ENCODE measurements around the gene RTTN. TPM values are rescaled to one million over a fixed set of nuclear protein-coding genes. Genes with fewer than 3 reads are reported as not detected.

The RTTN gene
- total RNA-seq, 2 experiments from 2014 or later = 19.8 to 29.7 TPM

- intact Hi-C loops (cut with micrococcal nuclease; ENCODE audit: unreplicated experiment) = no loop called here
- Histone ChIP-seq H3K4me2 (ENCODE audit: low read length) (no peak overlapping the region), H3K27ac (ENCODE audit: low read depth, low read length, poor library complexity, severe bottlenecking) (no peak overlapping the region), H3K9me3 (ENCODE audit: low read length) (no peaks in the 10 kb centered on the region), H3K36me3 (ENCODE audit: insufficient read depth, low read length) (peaks cover 73% of the 10 kb centered on the region), H3K4me3 (ENCODE audit: low read depth, low read length, poor library complexity, severe bottlenecking) (no peak overlapping the region), H2AFZ (ENCODE audit: low read length) (no peak overlapping the region), H3K4me1 (ENCODE audit: insufficient read depth, low read length, poor library complexity, severe bottlenecking) (no peaks in the 10 kb centered on the region), H3K79me2 (ENCODE audit: insufficient read depth, low read depth, low read length) (no peaks in the 10 kb centered on the region), H3K9me2 (ENCODE audit: insufficient read depth, low read length) (no peaks in the 10 kb centered on the region), H4K20me1 (ENCODE audit: insufficient read depth, low read length) (no peaks in the 10 kb centered on the region)
- DNase-seq (ENCODE audit: low spot score) = no peak
- POLR2A ChIA-PET = interaction anchor here (0.9 to 2.2 kb wide), 3 partner anchors 11 to 93 kb away, joined by 3 to 5 read pairs (median 4); partner anchors contain the start of gene RTTN
- TF ChIP-seq CTCF (conservative IDR thresholded peaks at IDR 0.05; ENCODE audit: low read length) (no peak), EZH2phosphoT487 (IDR thresholded peaks at IDR 0.05; ENCODE audit: borderline replicate concordance, low read depth, low read length) (no peak)
- BruUV-seq (replicated peaks) = no TSS peak
- CTCF ChIA-PET (ENCODE audit: unreplicated experiment) = no interaction called here
Observed at GRCh38 chr18:70194227-70194890, 11.1 kb downstream of the RTTN start.

GRCh38 chr18:70190529-70190928 is 15.0 kb downstream of the RTTN start:
- ChIA-PET CTCF (ENCODE audit: unreplicated experiment) (no interaction called here), POLR2A (no interaction called here)
- Histone ChIP-seq H3K4me1 (ENCODE audit: insufficient read depth, low read length, poor library complexity, severe bottlenecking) (no peaks in the 10 kb centered on the region), H3K9me3 (ENCODE audit: low read length) (no peaks in the 10 kb centered on the region), H2AFZ (ENCODE audit: low read length) (no peak overlapping the region), H4K20me1 (ENCODE audit: insufficient read depth, low read length) (no peaks in the 10 kb centered on the region), H3K27ac (ENCODE audit: low read depth, low read length, poor library complexity, severe bottlenecking) (no peak overlapping the region), H3K36me3 (ENCODE audit: insufficient read depth, low read length) (peaks cover 78% of the 10 kb centered on the region), H3K9me2 (ENCODE audit: insufficient read depth, low read length) (no peaks in the 10 kb centered on the region), H3K79me2 (ENCODE audit: insufficient read depth, low read depth, low read length) (no peaks in the 10 kb centered on the region), H3K4me2 (ENCODE audit: low read length) (no peak overlapping the region), H3K4me3 (ENCODE audit: low read depth, low read length, poor library complexity, severe bottlenecking) (no peak overlapping the region)
- intact Hi-C loops (cut with micrococcal nuclease; ENCODE audit: unreplicated experiment) = no loop called here
- TF ChIP-seq EZH2phosphoT487 (IDR thresholded peaks at IDR 0.05; ENCODE audit: borderline replicate concordance, low read depth, low read length) = no peak
- TF ChIP-seq CTCF (conservative IDR thresholded peaks at IDR 0.05; ENCODE audit: low read length) = no peak
- no TSS peak for BruUV-seq (replicated peaks)
- no peak for DNase-seq (ENCODE audit: low spot score)

GRCh38 chr18:70188113-70188512 is 17.4 kb downstream of the RTTN start:
- Histone ChIP-seq H3K9me3 (ENCODE audit: low read length) (no peaks in the 10 kb centered on the region), H3K4me1 (ENCODE audit: insufficient read depth, low read length, poor library complexity, severe bottlenecking) (no peaks in the 10 kb centered on the region), H4K20me1 (ENCODE audit: insufficient read depth, low read length) (no peaks in the 10 kb centered on the region), H3K36me3 (ENCODE audit: insufficient read depth, low read length) (peaks cover 73% of the 10 kb centered on the region), H3K79me2 (ENCODE audit: insufficient read depth, low read depth, low read length) (no peaks in the 10 kb centered on the region), H2AFZ (ENCODE audit: low read length) (no peak overlapping the region), H3K27ac (ENCODE audit: low read depth, low read length, poor library complexity, severe bottlenecking) (no peak overlapping the region), H3K9me2 (ENCODE audit: insufficient read depth, low read length) (no peaks in the 10 kb centered on the region), H3K4me2 (ENCODE audit: low read length) (no peak overlapping the region), H3K4me3 (ENCODE audit: low read depth, low read length, poor library complexity, severe bottlenecking) (no peak overlapping the region)
- intact Hi-C loops (cut with micrococcal nuclease; ENCODE audit: unreplicated experiment) = no loop called here
- no TSS peak for BruUV-seq (replicated peaks)
- TF ChIP-seq CTCF (conservative IDR thresholded peaks at IDR 0.05; ENCODE audit: low read length) = no peak
- TF ChIP-seq EZH2phosphoT487 (IDR thresholded peaks at IDR 0.05; ENCODE audit: borderline replicate concordance, low read depth, low read length) = no peak
- CTCF ChIA-PET (ENCODE audit: unreplicated experiment) = no interaction called here
- POLR2A ChIA-PET = no interaction called here
- DNase-seq (ENCODE audit: low spot score) = no peak

Data from OCI-LY7 (cell line).